ENCODE results near the gene PRRT1B.

Gene PRRT1B

GRCh38 chr9:131522257-131523085 lies 22.9 kb upstream of the PRRT1B start:
- no peak for DNase-seq (ENCODE audit: low read depth, low spot score)

GRCh38 chr9:131523086-131523388 lies 22.3 kb upstream of the PRRT1B start:
- no peak for DNase-seq (ENCODE audit: low read depth, low spot score)

- no peak for DNase-seq (ENCODE audit: low read depth, low spot score)
These were observed 21.6 kb upstream of the PRRT1B start for GRCh38 chr9:131523451-131524435.

- no peak for DNase-seq (ENCODE audit: low read depth, low spot score)
These were observed 20.5 kb upstream of the PRRT1B start for GRCh38 chr9:131524665-131525315.

- DNase-seq (ENCODE audit: low read depth, low spot score): no peak
These were observed 19.4 kb upstream of the PRRT1B start for GRCh38 chr9:131525643-131526565.

- no peak for DNase-seq (ENCODE audit: low read depth, low spot score)
These were observed 17.1 kb upstream of the PRRT1B start for GRCh38 chr9:131528186-131528585.

GRCh38 chr9:131528886-131529505 lies 16.3 kb upstream of the PRRT1B start:
- no peak for DNase-seq (ENCODE audit: low read depth, low spot score)

GRCh38 chr9:131529597-131530545 lies 15.5 kb upstream of the PRRT1B start:
- no peak for DNase-seq (ENCODE audit: low read depth, low spot score)

GRCh38 chr9:131530546-131530919 lies 14.8 kb upstream of the PRRT1B start:
- DNase-seq (ENCODE audit: low read depth, low spot score): no peak

GRCh38 chr9:131530920-131531832 lies 14.1 kb upstream of the PRRT1B start, which contains the start of gene UCK1:
Gene UCK1, minus strand, starts transcription at chr9:131531263. Its CDS starts 89 bp downstream, at chr9:131531174.
- DNase-seq (ENCODE audit: low read depth, low spot score): peak; percentile 51

GRCh38 chr9:131534721-131535237 lies 10.5 kb upstream of the PRRT1B start:
- no peak for DNase-seq (ENCODE audit: low read depth, low spot score)

GRCh38 chr9:131537946-131538345 lies 7.4 kb upstream of the PRRT1B start:
- no peak for DNase-seq (ENCODE audit: low read depth, low spot score)

- no peak for DNase-seq (ENCODE audit: low read depth, low spot score)
These were observed 6.0 kb upstream of the PRRT1B start for GRCh38 chr9:131539223-131539923.

GRCh38 chr9:131543141-131543540 lies 2.2 kb upstream of the PRRT1B start:
- no peak for DNase-seq (ENCODE audit: low read depth, low spot score)

- no peak for DNase-seq (ENCODE audit: low read depth, low spot score)
These were observed 538 bp downstream of the PRRT1B start for GRCh38 chr9:131545786-131546335.

- DNase-seq (ENCODE audit: low read depth, low spot score): no peak
These were observed 1.2 kb downstream of the PRRT1B start for GRCh38 chr9:131546336-131547084.
